Smooth muscle cell (in vitro differentiated cells): ENCODE data around the gene JKAMP. TPM values are rescaled to one million over a fixed set of nuclear protein-coding genes. Genes with fewer than 3 reads are reported as not detected.

ENCODE experiments used
- DNase-seq: peaks from one replicate; lab custom pipeline; 2025; ENCODE audit not compliant: unreplicated experiment; lab: John Stamatoyannopoulos, UW
- H2AFZ ChIP-seq: fragments of 200-600 bp; sonication (generic); 2 replicates; pipeline ENCODE4 v1.6.0; 2016; ENCODE audit warnings: antibody characterized with exemption, low read depth, mild to moderate bottlenecking
- H3F3A ChIP-seq: fragments of 200-600 bp; sonication (generic); 2 replicates; pipeline ENCODE4 v1.6.0; 2017; ENCODE audit warnings: antibody characterized with exemption, low read depth
- H3K27ac ChIP-seq: fragments of 200-600 bp; sonication (generic); 2 replicates; pipeline ENCODE4 v1.5.1; 2016; ENCODE audit warnings: low read depth, mild to moderate bottlenecking
- H3K27me3 ChIP-seq: fragments of 200-600 bp; sonication (generic); 2 replicates; pipeline ENCODE4 v1.6.1; 2016; ENCODE audit warnings: low read depth, mild to moderate bottlenecking
- H3K36me3 ChIP-seq: fragments of 200-600 bp; sonication (generic); 2 replicates; pipeline ENCODE4 v1.5.1; 2016; ENCODE audit warnings: low read depth
- H3K4me1 ChIP-seq: fragments of 200-600 bp; sonication (generic); 2 replicates; pipeline ENCODE4 v1.5.1; 2016; ENCODE audit warnings: low read depth
- H3K4me2 ChIP-seq: fragments of 200-600 bp; sonication (generic); 2 replicates; pipeline ENCODE4 v1.6.0; 2016; ENCODE audit warnings: mild to moderate bottlenecking
- H3K4me3 ChIP-seq: fragments of 200-600 bp; sonication (generic); 2 replicates; pipeline ENCODE4 v1.5.1; 2016; ENCODE audit warnings: mild to moderate bottlenecking
- H3K79me2 ChIP-seq: fragments of 200-600 bp; sonication (generic); 2 replicates; pipeline ENCODE4 v1.6.0; 2016; ENCODE audit warnings: low read depth, mild to moderate bottlenecking
- H3K9ac ChIP-seq: fragments of 200-600 bp; sonication (generic); 2 replicates; pipeline ENCODE4 v1.6.0; 2016; ENCODE audit warnings: low read depth
- H3K9me3 ChIP-seq: fragments of 200-600 bp; sonication (generic); replicated peaks from 2 replicates; pipeline ENCODE4 v1.5.1; 2016; ENCODE audit warnings: low read depth
- H4K20me1 ChIP-seq: fragments of 200-600 bp; sonication (generic); 2 replicates; pipeline ENCODE4 v1.6.0; 2016; ENCODE audit warnings: low read depth
- CTCF ChIP-seq: fragments of 200-600 bp; sonication (generic); IDR thresholded peaks from 2 replicates; pipeline ENCODE4 v1.5.1; 2017; ENCODE audit warnings: borderline replicate concordance, mild to moderate bottlenecking, antibody characterized with exemption; ENCODE audit not compliant: insufficient read depth, poor library complexity, severe bottlenecking
- WGBS: methylation state at CpG from one replicate; pipeline ENCODE4 v1.1.7; 2016; ENCODE audit warnings: low lambda C conversion rate; 5-methylcytosine and 5-hydroxymethylcytosine counted together
- polyA plus RNA-seq: library from polyadenylated mRNA; unstranded; fragments of >200 nt; fragmentation: Nextera tagmentation; extraction: Ambion mirVana; gene quantifications from 2 replicates; pipeline ENCODE4 v1.2.1, GENCODE V29; 2016
- total RNA-seq: library from RNA; depleted of rRNA; stranded (reverse); fragments of >200 nt; gene quantifications from 2 replicates; pipeline ENCODE4 v1.2.3, GENCODE V29; 2014

Gene JKAMP
- total and polyA plus RNA-seq, 2 experiments from 2014 or later = 81.2 to 147 TPM

GRCh38 chr14:59483363-59483762 is 954 bp upstream of the JKAMP start:
- DNase-seq = no peak
- Histone ChIP-seq H3K9ac (peak overlapping the region; percentile 76), H3K27ac (peak overlapping the region; percentile 83), H3K27me3 (no peaks in the 10 kb centered on the region), H3K36me3 (peaks cover 4% of the 10 kb centered on the region), H3F3A (no peaks in the 10 kb centered on the region), H3K4me1 (peaks cover 15% of the 10 kb centered on the region), H2AFZ (peak overlapping the region; percentile 69), H4K20me1 (peaks cover 37% of the 10 kb centered on the region), H3K79me2 (peaks cover 68% of the 10 kb centered on the region), H3K4me2 (peak overlapping the region; percentile 86), H3K4me3 (peak overlapping the region; percentile 80), H3K9me3 (no peaks in the 10 kb centered on the region)
- TF ChIP-seq CTCF = no peak
- 2% methylated on average over 16 of the region's 16 CpGs for WGBS

- H3K27me3 ChIP-seq = no peaks in the 10 kb centered on the region
- peaks cover 15% of the 10 kb centered on the region for H3K4me1 ChIP-seq
- H3K36me3 ChIP-seq = peaks cover 7% of the 10 kb centered on the region
- no peak for TF ChIP-seq CTCF
- H4K20me1 ChIP-seq = peaks cover 37% of the 10 kb centered on the region
- H3K4me2 ChIP-seq = peak overlapping the region; percentile 86
- no peaks in the 10 kb centered on the region for H3F3A ChIP-seq
- no peak for DNase-seq
- no peaks in the 10 kb centered on the region for H3K9me3 ChIP-seq
- peak overlapping the region; percentile 92 for H2AFZ ChIP-seq
- H3K27ac ChIP-seq = peak overlapping the region; percentile 83
- 0% methylated on average over 29 of the region's 32 CpGs for WGBS
- peaks cover 63% of the 10 kb centered on the region for H3K79me2 ChIP-seq
- H3K4me3 ChIP-seq = peak overlapping the region; percentile 80
- H3K9ac ChIP-seq = peak overlapping the region; percentile 85
These were observed 390 bp downstream of the JKAMP start for GRCh38 chr14:59484639-59485175.

GRCh38 chr14:59490756-59491155 is 6.4 kb downstream of the JKAMP start:
- H3K4me3 ChIP-seq = no peak overlapping the region
- H4K20me1 ChIP-seq = peaks cover 48% of the 10 kb centered on the region
- no peak overlapping the region for H3K4me2 ChIP-seq
- H3K9me3 ChIP-seq = no peaks in the 10 kb centered on the region
- no peak for TF ChIP-seq CTCF
- 88% methylated on average over 3 of the region's 3 CpGs for WGBS
- no peak overlapping the region for H3K27ac ChIP-seq
- no peak overlapping the region for H2AFZ ChIP-seq
- peaks cover 9% of the 10 kb centered on the region for H3K4me1 ChIP-seq
- no peak overlapping the region for H3K9ac ChIP-seq
- peaks cover 31% of the 10 kb centered on the region for H3K79me2 ChIP-seq
- no peaks in the 10 kb centered on the region for H3F3A ChIP-seq
- H3K36me3 ChIP-seq = peaks cover 28% of the 10 kb centered on the region
- no peak for DNase-seq
- no peaks in the 10 kb centered on the region for H3K27me3 ChIP-seq

- peaks cover 41% of the 10 kb centered on the region for H4K20me1 ChIP-seq
- H3K27ac ChIP-seq = no peak overlapping the region
- H3F3A ChIP-seq = no peaks in the 10 kb centered on the region
- H3K4me3 ChIP-seq = no peak overlapping the region
- no peaks in the 10 kb centered on the region for H3K4me1 ChIP-seq
- H3K36me3 ChIP-seq = peaks cover 33% of the 10 kb centered on the region
- H3K9me3 ChIP-seq = no peaks in the 10 kb centered on the region
- 89% methylated on average over 1 of the region's 1 CpG for WGBS
- no peak overlapping the region for H3K4me2 ChIP-seq
- peaks cover 15% of the 10 kb centered on the region for H3K79me2 ChIP-seq
- no peak for TF ChIP-seq CTCF
- no peak overlapping the region for H3K9ac ChIP-seq
- H2AFZ ChIP-seq = no peak overlapping the region
- no peak for DNase-seq
- H3K27me3 ChIP-seq = no peaks in the 10 kb centered on the region
These were observed 8.1 kb downstream of the JKAMP start for GRCh38 chr14:59492384-59492783.
